ENCODE measurements around the gene NEK5. TPM values are rescaled to one million over a fixed set of nuclear protein-coding genes. Genes with fewer than 3 reads are reported as not detected.

NEK5 gene
- total RNA-seq, 1 donor from 2014 or later, result 4.3 TPM

GRCh38 chr13:52160053-52160452 is 31.2 kb upstream of the NEK5 start:
- Mint-ChIP-seq H3K9me3 (no peaks in the 10 kb centered on the region), H3K4me3 (peak overlapping the region; percentile 87), H3K36me3 (no peaks in the 10 kb centered on the region), H3K27ac (peak overlapping the region; percentile 78), H3K27me3 (ENCODE audit: low read depth) (no peaks in the 10 kb centered on the region), H3K4me1 (peaks cover 21% of the 10 kb centered on the region)
- no peak for DNase-seq (ENCODE audit: low spot score in 2 of 2, unreplicated experiment in 2 of 2)
- TF ChIP-seq CTCF (IDR thresholded peaks at IDR 0.05; ENCODE audit: unreplicated experiment), result no peak

- TF ChIP-seq CTCF (IDR thresholded peaks at IDR 0.05; ENCODE audit: unreplicated experiment), result no peak
- peak; percentile 35 to 64 for DNase-seq (ENCODE audit: low spot score in 2 of 2, unreplicated experiment in 2 of 2)
- no peaks in the 10 kb centered on the region for H3K27me3 Mint-ChIP-seq (ENCODE audit: low read depth)
- peak within 1 kb of the TSS; percentile 80 for H3K27ac Mint-ChIP-seq
- no peaks in the 10 kb centered on the region for H3K9me3 Mint-ChIP-seq
- H3K4me1 Mint-ChIP-seq, result peaks cover 21% of the 10 kb centered on the region
- H3K4me3 Mint-ChIP-seq, result peak within 1 kb of the TSS; percentile 87
- no peaks in the 10 kb centered on the region for H3K36me3 Mint-ChIP-seq
These were observed 30.5 kb upstream of the NEK5 start, which contains the start of gene NEK3 for GRCh38 chr13:52159159-52159982. Gene NEK3 (minus strand): TSS chr13:52159597. CDS start chr13:52156191, 3,406 bp downstream.

- Mint-ChIP-seq H3K4me1 (peaks cover 21% of the 10 kb centered on the region), H3K36me3 (no peaks in the 10 kb centered on the region), H3K27me3 (ENCODE audit: low read depth) (no peaks in the 10 kb centered on the region), H3K9me3 (no peaks in the 10 kb centered on the region), H3K27ac (peak overlapping the region; percentile 80), H3K4me3 (peak overlapping the region; percentile 87)
- no peak for DNase-seq (ENCODE audit: low spot score in 2 of 2, unreplicated experiment in 2 of 2)
- TF ChIP-seq CTCF (IDR thresholded peaks at IDR 0.05; ENCODE audit: unreplicated experiment), result no peak
These were observed 29.8 kb upstream of the NEK5 start for GRCh38 chr13:52158629-52159158.

GRCh38 chr13:52156724-52157261 is 27.9 kb upstream of the NEK5 start:
- Mint-ChIP-seq H3K27me3 (ENCODE audit: low read depth) (no peaks in the 10 kb centered on the region), H3K9me3 (no peaks in the 10 kb centered on the region), H3K36me3 (no peaks in the 10 kb centered on the region), H3K4me3 (no peak overlapping the region), H3K27ac (peak overlapping the region; percentile 13), H3K4me1 (peaks cover 21% of the 10 kb centered on the region)
- DNase-seq (ENCODE audit: low spot score in 2 of 2, unreplicated experiment in 2 of 2), result no peak
- no peak for TF ChIP-seq CTCF (IDR thresholded peaks at IDR 0.05; ENCODE audit: unreplicated experiment)

- Mint-ChIP-seq H3K27me3 (ENCODE audit: low read depth) (no peaks in the 10 kb centered on the region), H3K4me1 (peaks cover 21% of the 10 kb centered on the region), H3K27ac (no peak overlapping the region), H3K4me3 (no peak overlapping the region), H3K9me3 (no peaks in the 10 kb centered on the region), H3K36me3 (peaks cover 8% of the 10 kb centered on the region)
- no peak for TF ChIP-seq CTCF (IDR thresholded peaks at IDR 0.05; ENCODE audit: unreplicated experiment)
- no peak for DNase-seq (ENCODE audit: low spot score in 2 of 2, unreplicated experiment in 2 of 2)
These were observed 26.3 kb upstream of the NEK5 start for GRCh38 chr13:52155177-52155576.
